Measurements from ENCODE around the gene CTNNA2. TPM values are rescaled to one million over a fixed set of nuclear protein-coding genes. Genes with fewer than 3 reads are reported as not detected.

The CTNNA2 gene
- polyA plus RNA-seq, 1 of the 3 experiments (the other 2 are of a cell fraction), result 0.30 TPM

- 39% methylated on average over 3 of the region's 3 CpGs for WGBS (ENCODE audit: low lambda C conversion rate)
- Histone ChIP-seq H3K4me3 (ENCODE audit: low read depth in 2 of 2, low read length in 1 of 2) (no peak overlapping the region), H3K79me2 (ENCODE audit: insufficient read depth) (no peaks in the 10 kb centered on the region), H3K4me2 (no peak overlapping the region), H4K20me1 (ENCODE audit: insufficient read depth) (no peaks in the 10 kb centered on the region), H3K9me2 (no peaks in the 10 kb centered on the region), H3K9ac (no peak overlapping the region), H3K27ac (ENCODE audit: low read depth in 2 of 2, low read length in 1 of 2) (no peak overlapping the region), H3F3A (replicated peaks; ENCODE audit: insufficient read depth) (no peaks in the 10 kb centered on the region), H3K27me3 (ENCODE audit: insufficient read depth) (no peaks in the 10 kb centered on the region), H2AFZ (ENCODE audit: low read depth) (no peak overlapping the region), H3K4me1 (ENCODE audit: control insufficient read depth in 1 of 2, insufficient read depth in 2 of 2, low read depth in 1 of 2, low read length in 1 of 2) (no peaks in the 10 kb centered on the region; a peak in 1 of 4 replicates), H3K36me3 (replicated peaks in 1 of 2; ENCODE audit: control insufficient read depth in 1 of 2, insufficient read depth in 2 of 2, low read length in 1 of 2) (no peaks in the 10 kb centered on the region), H3K9me3 (no peaks in the 10 kb centered on the region)
- ChIA-PET CTCF (no interaction called here), POLR2A (no interaction called here)
- TF ChIP-seq JUND (IDR thresholded peaks at IDR 0.05) (no peak), NRF1 (IDR thresholded peaks at IDR 0.05; ENCODE audit: low read depth, low read length) (no peak), GABPA (IDR thresholded peaks at IDR 0.05; ENCODE audit: low read depth) (no peak), GATA2 (CRISPR knock-in tag; IDR thresholded peaks at IDR 0.05) (no peak), REST (IDR thresholded peaks at IDR 0.05; ENCODE audit: low read depth, low read length) (no peak), FOXJ3 (CRISPR knock-in tag; IDR thresholded peaks at IDR 0.05) (no peak), EP300 (IDR thresholded peaks at IDR 0.05; ENCODE audit: borderline replicate concordance in 1 of 2, low read depth in 1 of 2, low read length in 1 of 2) (no peak), USF2 (IDR thresholded peaks at IDR 0.05; ENCODE audit: borderline replicate concordance, low read depth, low read length) (no peak), RXRA (IDR thresholded peaks at IDR 0.05; ENCODE audit: borderline replicate concordance, low read depth) (no peak), RFX5 (IDR thresholded peaks at IDR 0.05; ENCODE audit: low read length) (no peak)
- DNase-seq, result no peak
Measured at GRCh38 chr2:80517316-80517715, 1004.5 kb downstream of the CTNNA2 start.

GRCh38 chr2:80519121-80519643, 1006.3 kb downstream of the CTNNA2 start:
- CTCF ChIA-PET, result interaction anchor here (1.4 kb wide), 1 partner anchor 193 kb away, joined by 4 read pairs; no protein-coding TSS in a partner anchor
- WGBS (ENCODE audit: low lambda C conversion rate), result 33% methylated on average over 3 of the region's 3 CpGs

More at GRCh38 chr2:80519121-80519643, 1006.3 kb downstream of the CTNNA2 start:
- Histone ChIP-seq H3F3A (replicated peaks; ENCODE audit: insufficient read depth) (no peaks in the 10 kb centered on the region), H3K4me1 (ENCODE audit: control insufficient read depth in 1 of 2, insufficient read depth in 2 of 2, low read depth in 1 of 2, low read length in 1 of 2) (no peaks in the 10 kb centered on the region; a peak in 1 of 4 replicates), H3K27ac (ENCODE audit: low read depth in 2 of 2, low read length in 1 of 2) (no peak overlapping the region), H2AFZ (ENCODE audit: low read depth) (no peak overlapping the region), H3K79me2 (ENCODE audit: insufficient read depth) (no peaks in the 10 kb centered on the region), H3K36me3 (replicated peaks in 1 of 2; ENCODE audit: control insufficient read depth in 1 of 2, insufficient read depth in 2 of 2, low read length in 1 of 2) (no peaks in the 10 kb centered on the region), H3K4me2 (no peak overlapping the region), H3K9me2 (no peaks in the 10 kb centered on the region), H3K9me3 (no peaks in the 10 kb centered on the region), H4K20me1 (ENCODE audit: insufficient read depth) (no peaks in the 10 kb centered on the region), H3K4me3 (ENCODE audit: low read depth in 2 of 2, low read length in 1 of 2) (no peak overlapping the region), H3K9ac (no peak overlapping the region), H3K27me3 (ENCODE audit: insufficient read depth) (no peaks in the 10 kb centered on the region)
- TF ChIP-seq GABPA (IDR thresholded peaks at IDR 0.05; ENCODE audit: low read depth) (no peak), CTCF (IDR thresholded peaks at IDR 0.05) (no peak), RFX5 (IDR thresholded peaks at IDR 0.05; ENCODE audit: low read length) (no peak), NFIC (IDR thresholded peaks at IDR 0.05; ENCODE audit: borderline replicate concordance) (no peak), RAD21 (IDR thresholded peaks at IDR 0.05; ENCODE audit: low read length) (no peak), SMC3 (IDR thresholded peaks at IDR 0.05; ENCODE audit: low read depth, low read length) (no peak), TAF1 (IDR thresholded peaks at IDR 0.05; ENCODE audit: borderline replicate concordance, low read depth, low read length) (no peak), RXRA (IDR thresholded peaks at IDR 0.05; ENCODE audit: borderline replicate concordance, low read depth) (no peak), ELF1 (IDR thresholded peaks at IDR 0.05) (no peak), MAX (IDR thresholded peaks at IDR 0.05; ENCODE audit: low read depth) (no peak), FOXM1 (IDR thresholded peaks at IDR 0.05; ENCODE audit: low read depth) (no peak), FOSL2 (IDR thresholded peaks at IDR 0.05; ENCODE audit: borderline replicate concordance, low read depth) (no peak), MEF2A (IDR thresholded peaks at IDR 0.05; ENCODE audit: borderline replicate concordance, low read depth) (no peak), TCF12 (IDR thresholded peaks at IDR 0.05) (no peak), YY1 (IDR thresholded peaks at IDR 0.05; ENCODE audit: low read depth) (no peak), MXI1 (IDR thresholded peaks at IDR 0.05; ENCODE audit: low read depth, low read length) (no peak)
- POLR2A ChIA-PET, result no interaction called here
- DNase-seq, result no peak

All from SK-N-SH (cell line).